K562 (cell line): ENCODE measurements around the gene PDZRN4. TPM values are rescaled to one million over a fixed set of nuclear protein-coding genes. Genes with fewer than 3 reads are reported as not detected.
"Not testable (repeated sequence)": the region's sequence is repeated elsewhere in the genome, so short reads cannot be mapped to it uniquely, and the experiment has no call there.

Source experiments
- ATAC-seq: fragments of 200-7000 bp; cut with Tn5 transposase; 3 replicates; pipeline ENCODE4 v1.9.1; 2020; ENCODE audit warnings: moderate library complexity
- BruUV-seq: library from RNA; stranded (reverse); fragments of 400-500 nt; replicated peaks from 2 replicates; lab custom pipeline; 2021; lab: Mats Ljungman, UMichigan
- CTCF ChIA-PET: fragments of 300-600 bp; formaldehyde crosslinking; extraction: SDS; loops from one replicate; lab custom pipeline; 2021; ENCODE audit warnings: low intra/inter-chr PET ratio; lab: Yijun Ruan, JAX
- POLR2A ChIA-PET: fragments of 300-600, 350-650 bp; sonication (Branson Sonifier 250); formaldehyde crosslinking; extraction: SDS; loops from one replicate; lab custom pipeline; 2021; ENCODE audit warnings: antibody characterized with exemption, inconsistent platforms; lab: Yijun Ruan, JAX
- DNase-seq, 4 experiments: peaks; one replicate each; pipeline versions ENCODE4 v3.0.0 to v3.0.0-alpha.2; 2011 to 2018; ENCODE audit warnings: low spot score in 3 of 4, mixed read lengths in 3 of 4; ENCODE audit errors: extremely low read depth in 1 of 4
- FAIRE-seq: peaks from 2 replicates; lab custom pipeline; 2011; peaks lifted over from hg19 to GRCh38; lab: Jason Lieb, UNC
- H2AFZ ChIP-seq: 2 replicates; pipeline ENCODE4 v1.6.0; 2011; ENCODE audit warnings: low read depth, low read length, control low read depth, inconsistent platforms
- H3K27ac ChIP-seq: fragments of 200-600 bp; 3 replicates; pipeline ENCODE4 v1.8.0; 2011; ENCODE audit warnings: low read depth, mild to moderate bottlenecking, control low read depth, inconsistent platforms, low read length, moderate library complexity, mixed read lengths; ENCODE audit errors: extremely low read depth
- H3K27me3 ChIP-seq, 2 experiments: fragments of 300-600 bp in 1 of 2; 2 replicates in 1 of 2; 3 replicates in 1 of 2; pipeline versions ENCODE4 v1.6.0 to v1.8.0; 2011; ENCODE audit warnings: inconsistent platforms in 2 of 2, low read length in 2 of 2, mild to moderate bottlenecking in 1 of 2, mixed read lengths in 1 of 2, moderate library complexity in 1 of 2; ENCODE audit not compliant: control insufficient read depth in 2 of 2, insufficient read depth in 2 of 2
- H3K36me3 ChIP-seq: fragments of 300-600 bp; 3 replicates; pipeline ENCODE4 v1.8.0; 2011; ENCODE audit warnings: mild to moderate bottlenecking, low read length, inconsistent platforms; ENCODE audit not compliant: control insufficient read depth, insufficient read depth
- H3K4me1 ChIP-seq, 2 experiments: fragments of 200-600 bp in 1 of 2; replicated peaks in 1 of 2; 2 replicates in 1 of 2; 3 replicates in 1 of 2; pipeline versions ENCODE4 v1.5.1 to v1.8.0; 2011; ENCODE audit warnings: inconsistent platforms in 2 of 2, low read length in 2 of 2, mild to moderate bottlenecking in 1 of 2, mixed read lengths in 1 of 2, moderate library complexity in 1 of 2; ENCODE audit not compliant: control insufficient read depth in 2 of 2, insufficient read depth in 2 of 2
- H3K4me2 ChIP-seq: 2 replicates; pipeline ENCODE4 v1.6.1; 2011; ENCODE audit warnings: low read length, control low read depth, inconsistent platforms, mixed read lengths; ENCODE audit not compliant: insufficient read depth
- H3K4me3 ChIP-seq: fragments of 200-600 bp; sonication (generic), shearing (Covaris generic); 2 replicates; pipeline ENCODE4 v1.5.1; 2016; ENCODE audit warnings: control low read depth, inconsistent platforms
- H3K79me2 ChIP-seq: fragments of 200-600 bp; 3 replicates; pipeline ENCODE4 v1.8.0; 2011; ENCODE audit warnings: low read length, inconsistent platforms; ENCODE audit not compliant: control insufficient read depth, insufficient read depth
- H3K9ac ChIP-seq, 2 experiments: 2 replicates each; pipeline versions ENCODE4 v1.6.0 to v1.6.1; 2011; ENCODE audit warnings: low read depth in 2 of 2, low read length in 2 of 2, control low read depth in 1 of 2, inconsistent platforms in 1 of 2, mild to moderate bottlenecking in 1 of 2, mixed read lengths in 1 of 2; ENCODE audit not compliant: insufficient read depth in 1 of 2
- H3K9me1 ChIP-seq: one replicate; pipeline ENCODE4 v1.6.0; 2011; ENCODE audit warnings: inconsistent platforms, mild to moderate bottlenecking, low read length, moderate library complexity; ENCODE audit not compliant: control insufficient read depth, insufficient read depth
- H3K9me3 ChIP-seq: replicated peaks from 2 replicates; pipeline ENCODE4 v1.5.1; 2011; ENCODE audit warnings: low read depth, low read length, inconsistent platforms; ENCODE audit not compliant: control insufficient read depth, insufficient read depth
- H4K20me1 ChIP-seq: replicated peaks from 2 replicates; pipeline ENCODE4 v1.6.1; 2011; ENCODE audit warnings: low read length, inconsistent platforms, mixed read lengths; ENCODE audit not compliant: control insufficient read depth, insufficient read depth
- CTCFL ChIP-seq: IDR thresholded peaks from 2 replicates; pipeline ENCODE4 v1.6.1; 2011; ENCODE audit warnings: borderline replicate concordance, low read depth, mild to moderate bottlenecking, moderate library complexity, low read length; ENCODE audit not compliant: insufficient read depth, poor library complexity, severe bottlenecking
- SMARCE1 ChIP-seq: fragments of 450-650 bp; IDR thresholded peaks from 2 replicates; pipeline ENCODE4 v1.7.1; 2016; ENCODE audit warnings: mild to moderate bottlenecking
- WGBS: fragments of 100-300 bp; shearing (Covaris generic); methylation state at CpG from one replicate; pipeline ENCODE4 v1.1.6; 2016; ENCODE audit warnings: low coverage, mixed read lengths; ENCODE audit not compliant: insufficient coverage; ENCODE audit errors: missing lambda C conversion rate; 5-methylcytosine and 5-hydroxymethylcytosine counted together
- in situ Hi-C: fragments of 300-500 bp; cut with MboI; formaldehyde crosslinking; loops from 4 replicates; pipeline ENCODE4 v1.15.0; 2018; ENCODE audit warnings: inconsistent platforms, mixed read lengths
- intact Hi-C: fragments of 100-400 bp; cut with micrococcal nuclease; formaldehyde crosslinking; loops from 2 replicates; pipeline ENCODE4 v1.14.2; 2022
- polyA plus RNA-seq, 8 experiments: library from polyadenylated mRNA; depleted of rRNA in 4 of 8; stranded (reverse) in 5 of 8; unstranded in 3 of 8; fragments of >200 nt; fragmentation: Nextera tagmentation in 2 of 8; fragmentation: Illumina TruSeq in 1 of 8; extraction: Ambion mirVana in 2 of 8; extraction: Trizol in 1 of 8; gene quantifications; 2 replicates each; pipeline versions ENCODE4 v1.2.1 to v1.2.3, GENCODE V29; 2011 to 2014; ENCODE audit warnings: inconsistent platforms in 1 of 8, missing spikeins in 1 of 8
- total RNA-seq, 7 experiments: library from RNA; depleted of rRNA in 6 of 7; stranded (reverse); fragments of >200 nt in 6 of 7; fragmentation: Illumina TruSeq in 2 of 7; extraction: Trizol in 2 of 7; gene quantifications; 2 replicates each; pipeline versions ENCODE4 v1.2.1 to v1.2.3, GENCODE V29; 2011 to 2021; ENCODE audit warnings: low replicate concordance in 1 of 7

Gene PDZRN4
- total and polyA plus RNA-seq, 9 of the 15 experiments (the other 6 are each of a cell fraction or from before 2014, with no cell fraction given) = not detected

DNA sequence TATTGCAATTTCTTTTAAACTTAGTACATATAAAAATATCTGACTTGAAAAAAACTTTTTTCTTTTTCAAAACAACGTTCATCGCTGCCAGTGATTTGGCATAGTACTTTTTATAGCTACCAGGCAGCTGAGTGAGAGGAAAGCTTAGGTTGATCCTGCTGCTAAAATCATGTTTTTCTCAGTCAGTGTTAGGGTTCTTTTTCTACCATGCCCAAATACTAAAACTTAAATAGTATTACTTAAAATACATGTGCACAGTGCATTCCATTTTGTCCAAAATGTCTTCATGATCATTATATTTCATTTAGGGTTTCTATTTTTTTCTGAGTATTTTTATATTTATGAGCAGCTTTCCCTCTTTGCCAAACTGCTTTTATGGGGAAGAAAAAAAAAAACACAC lies 123.8 kb downstream of the PDZRN4 start (continued):
- no peak for TF ChIP-seq CTCFL
- TF ChIP-seq SMARCE1 = no peak

DNA sequence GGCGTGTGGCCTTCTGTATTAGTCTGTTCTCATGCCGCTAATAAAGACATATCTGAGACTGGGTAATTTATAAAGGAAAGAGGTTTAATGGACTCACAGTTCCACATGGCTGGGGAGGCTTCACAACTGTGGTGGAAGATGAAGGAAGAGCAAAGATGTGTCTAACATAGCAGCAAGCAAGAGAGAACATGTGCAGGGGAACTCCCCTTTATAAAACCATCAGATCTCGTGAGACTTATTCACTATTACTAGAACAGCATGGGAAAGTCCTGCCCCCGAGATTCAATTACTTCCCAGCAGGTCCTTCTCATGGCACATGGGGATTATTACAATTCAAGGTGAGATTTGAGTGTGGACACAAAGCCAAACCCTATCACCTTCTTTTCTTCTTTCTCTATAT lies 124.3 kb downstream of the PDZRN4 start:
- ATAC-seq, H3K9ac ChIP-seq, intact Hi-C loops, H3K4me1 ChIP-seq, H3K9me1 ChIP-seq, H3K79me2 ChIP-seq, CTCF ChIA-PET, H3K36me3 ChIP-seq, in situ Hi-C loops, BruUV-seq, H3K4me3 ChIP-seq, POLR2A ChIA-PET, DNase-seq, H3K27me3 ChIP-seq, H2AFZ ChIP-seq, H4K20me1 ChIP-seq, H3K4me2 ChIP-seq, FAIRE-seq, H3K27ac ChIP-seq, H3K9me3 ChIP-seq: not testable (repeated sequence)
- WGBS = 1% methylated on average over 4 of the region's 4 CpGs
